ENCODE data around the gene MYO5A. TPM values are rescaled to one million over a fixed set of nuclear protein-coding genes. Genes with fewer than 3 reads are reported as not detected.

The MYO5A gene
- total RNA-seq, 1 experiment from 2014 or later: 21.8 TPM

- Histone ChIP-seq H2AFZ (ENCODE audit: low read length) (no peak overlapping the region), H3K4ac (ENCODE audit: low read depth, low read length) (no peak overlapping the region), H2BK5ac (ENCODE audit: insufficient read length, low read length) (no peak overlapping the region), H2BK15ac (ENCODE audit: low read depth, low read length) (no peak overlapping the region), H3K18ac (ENCODE audit: insufficient read length, low read depth, low read length) (no peak overlapping the region), H3K4me1 (ENCODE audit: insufficient read depth, low read length) (no peaks in the 10 kb centered on the region), H3K56ac (ENCODE audit: insufficient read length, low read depth, low read length) (no peak overlapping the region), H3T11ph (ENCODE audit: low read length) (no peak overlapping the region), H3K23ac (ENCODE audit: insufficient read length, low read depth, low read length) (no peak overlapping the region), H4K20me1 (ENCODE audit: control insufficient read depth, insufficient read depth, insufficient read length) (no peaks in the 10 kb centered on the region), H3K4me2 (ENCODE audit: insufficient read depth, insufficient read length, low read length) (no peak overlapping the region), H3K27me3 (ENCODE audit: insufficient read depth, low read length) (no peaks in the 10 kb centered on the region), H3K9me3 (ENCODE audit: control insufficient read depth, low read depth, low read length) (no peaks in the 10 kb centered on the region), H3K27ac (ENCODE audit: insufficient read length, low read depth, low read length) (no peak overlapping the region), H4K91ac (ENCODE audit: insufficient read length, low read depth, low read length) (no peak overlapping the region), H2BK20ac (ENCODE audit: low read depth, low read length, poor library complexity, severe bottlenecking) (no peak overlapping the region), H3K9ac (ENCODE audit: extremely low read depth, insufficient read length, low read length) (no peak overlapping the region), H4K5ac (ENCODE audit: insufficient read length, low read depth, low read length) (no peak overlapping the region), H3K14ac (ENCODE audit: insufficient read depth, low read length) (no peak overlapping the region), H2AK5ac (ENCODE audit: insufficient read length, low read length) (no peak overlapping the region), H3K23me2 (ENCODE audit: insufficient read length, low read depth, low read length, poor library complexity, severe bottlenecking) (no peaks in the 10 kb centered on the region), H4K8ac (replicated peaks; ENCODE audit: insufficient read length, low read depth, low read length) (no peak overlapping the region), H2BK120ac (ENCODE audit: low read depth, low read length, poor library complexity, severe bottlenecking) (no peak overlapping the region), H3K79me2 (ENCODE audit: insufficient read depth, low read length) (no peaks in the 10 kb centered on the region), H2BK12ac (ENCODE audit: insufficient read length, low read depth, low read length) (no peak overlapping the region), H3K79me1 (ENCODE audit: insufficient read depth, low read depth, low read length, poor library complexity, severe bottlenecking) (no peaks in the 10 kb centered on the region)
- DNase-seq: no peak
- Mint-ChIP-seq H3K27me3 (ENCODE audit: low read depth) (no peaks in the 10 kb centered on the region), H3K36me3 (ENCODE audit: insufficient read depth in 1 of 3, low read depth in 3 of 3) (peaks cover 0 to 6% (median 0%) of the 10 kb centered on the region in 3 experiments; a peak in 2 of 7 replicates), H3K4me1 (no peaks in the 10 kb centered on the region), H3K4me3 (no peak overlapping the region), H3K9me3 (no peaks in the 10 kb centered on the region), H3K27ac (no peak overlapping the region)
- no peak for TF ChIP-seq CTCF (conservative IDR thresholded peaks at IDR 0.05)
- WGBS (ENCODE audit: extremely low coverage, insufficient read length, low lambda C conversion rate): no CpG with 5 or more reads among the region's 2 CpGs
Observed at GRCh38 chr15:52424856-52425431, 103.7 kb downstream of the MYO5A start.
